Panc1 (cell line): Measurements from ENCODE around the gene SLC4A8. TPM values are rescaled to one million over a fixed set of nuclear protein-coding genes. Genes with fewer than 3 reads are reported as not detected.

Source experiments
- ATAC-seq: fragments of 200-7000 bp; cut with Tn5 transposase; 2 replicates; pipeline ENCODE4 v1.9.1; 2020; ENCODE audit warnings: mild to moderate bottlenecking, moderate library complexity
- BruUV-seq: library from RNA; stranded (reverse); fragments of 400-500 nt; replicated peaks from 2 replicates; lab custom pipeline; 2021; lab: Mats Ljungman, UMichigan
- CTCF ChIA-PET: fragments of 300-600 bp; sonication (Branson Sonifier 250); formaldehyde crosslinking; loops from one replicate; lab custom pipeline; 2022; ENCODE audit warnings: antibody characterized with exemption; lab: Charles Lee
- POLR2A ChIA-PET: fragments of 300-600 bp; sonication (Branson Sonifier 250); formaldehyde crosslinking; loops from one replicate; lab custom pipeline; 2022; ENCODE audit warnings: antibody characterized with exemption; lab: Charles Lee
- DNase-seq: peaks from one replicate; pipeline ENCODE4 v3.0.0-alpha.2; 2010; ENCODE audit warnings: low read depth, low spot score
- H3K27ac ChIP-seq: 2 replicates; pipeline ENCODE4 v1.5.1; 2011; ENCODE audit warnings: mild to moderate bottlenecking, low read length, inconsistent platforms
- H3K27me3 ChIP-seq: fragments of 200-500 bp; sonication (Bioruptor generic); 2 replicates; pipeline ENCODE4 v1.6.0; 2014; ENCODE audit warnings: low read length, inconsistent platforms; ENCODE audit not compliant: control insufficient read depth, insufficient read depth
- H3K36me3 ChIP-seq: fragments of 200-500 bp; sonication (Bioruptor generic); 2 replicates; pipeline ENCODE4 v1.5.1; 2014; ENCODE audit warnings: inconsistent platforms, mild to moderate bottlenecking, low read length, moderate library complexity; ENCODE audit not compliant: control insufficient read depth, insufficient read depth
- H3K4me1 ChIP-seq: 2 replicates; pipeline ENCODE4 v1.5.1; 2011; ENCODE audit warnings: inconsistent platforms, mild to moderate bottlenecking, low read length, moderate library complexity; ENCODE audit not compliant: control insufficient read depth, insufficient read depth
- H3K4me3 ChIP-seq, 2 experiments: 2 replicates each; pipeline ENCODE4 v1.5.1; 2011 to 2012; ENCODE audit warnings: low read depth in 2 of 2, low read length in 2 of 2, mild to moderate bottlenecking in 2 of 2, inconsistent platforms in 1 of 2, moderate library complexity in 1 of 2
- H3K9me3 ChIP-seq: fragments of 200-500 bp; sonication (Bioruptor generic); 2 replicates; pipeline ENCODE4 v1.5.1; 2014; ENCODE audit warnings: low read depth, mild to moderate bottlenecking, inconsistent platforms, low read length, moderate library complexity; ENCODE audit not compliant: control insufficient read depth, insufficient read depth
- CTCF ChIP-seq: fragments of 450-650 bp; IDR thresholded peaks from 2 replicates; pipeline ENCODE4 v1.5.1; 2017; ENCODE audit warnings: mild to moderate bottlenecking
- POLR2AphosphoS5 ChIP-seq: IDR thresholded peaks from 2 replicates; pipeline ENCODE4 v1.6.1; 2012; ENCODE audit warnings: mild to moderate bottlenecking, low read depth, low read length, moderate library complexity
- REST ChIP-seq, 2 experiments: IDR thresholded peaks; 2 replicates each; pipeline ENCODE4 v1.6.1; 2011 to 2012; ENCODE audit warnings: low read depth in 2 of 2, control low read depth in 1 of 2, low read length in 1 of 2, mild to moderate bottlenecking in 1 of 2, moderate library complexity in 1 of 2; ENCODE audit not compliant: insufficient read depth in 1 of 2
- SIN3A ChIP-seq: IDR thresholded peaks from 2 replicates; pipeline ENCODE4 v1.6.1; 2012; ENCODE audit warnings: low read depth, mild to moderate bottlenecking, low read length, moderate library complexity, borderline replicate concordance; ENCODE audit not compliant: insufficient read depth
- TCF7L2 ChIP-seq: IDR thresholded peaks from 2 replicates; pipeline ENCODE4 v1.6.1; 2011; ENCODE audit warnings: mild to moderate bottlenecking, low read depth, low read length, inconsistent platforms
- in situ Hi-C: cut with HindIII; loops from 2 replicates; pipeline ENCODE4 v1.10.0; 2016; ENCODE audit warnings: low sequenced_read_pairs, low pct_unique_long_range_greater_than_20kb
- intact Hi-C: fragments of 100-400 bp; cut with micrococcal nuclease; formaldehyde crosslinking; loops from one replicate; pipeline ENCODE4 v1.10.0; 2022; ENCODE audit not compliant: unreplicated experiment
- total RNA-seq: library from RNA; stranded (reverse); gene quantifications from one replicate; pipeline ENCODE4 v1.2.1, GENCODE V29; 2021; ENCODE audit not compliant: unreplicated experiment

The SLC4A8 gene
- total RNA-seq, 1 experiment from 2014 or later, result 18.8 TPM

- Histone ChIP-seq H3K27ac (no peak overlapping the region), H3K4me1 (no peaks in the 10 kb centered on the region), H3K36me3 (no peaks in the 10 kb centered on the region), H3K4me3 (no peak overlapping the region), H3K27me3 (peaks cover 4% of the 10 kb centered on the region; the same call in 1 of the 2 replicates), H3K9me3 (no peaks in the 10 kb centered on the region)
- intact Hi-C loops, result no loop called here
- ATAC-seq (no peak), DNase-seq (no peak)
- ChIA-PET POLR2A (interaction anchor here (0.7 kb wide), 1 partner anchor 11 kb away, joined by 6 read pairs; no protein-coding TSS in a partner anchor), CTCF (interaction anchor here (0.7 to 0.8 kb wide), 2 partner anchors 377 to 526 kb away, joined by 7 read pairs; no protein-coding TSS in a partner anchor)
- no TSS peak for BruUV-seq
- TF ChIP-seq SIN3A (no peak), CTCF (no peak), TCF7L2 (no peak), REST (IDR thresholded peaks at IDR 0.05; ENCODE audit: insufficient read depth in 1 of 2, low read depth in 2 of 2, low read length in 1 of 2) (no peak), POLR2AphosphoS5 (no peak)
- in situ Hi-C loops, result no loop called here
These were observed 24.7 kb upstream of the SLC4A8 start for GRCh38 chr12:51399891-51400290.

- ATAC-seq (no peak), DNase-seq (no peak)
- TF ChIP-seq REST (IDR thresholded peaks at IDR 0.05; ENCODE audit: insufficient read depth in 1 of 2, low read depth in 2 of 2, low read length in 1 of 2) (no peak), POLR2AphosphoS5 (no peak), SIN3A (no peak), CTCF (no peak), TCF7L2 (no peak)
- ChIA-PET CTCF (no interaction called here), POLR2A (no interaction called here)
- H3K27me3 ChIP-seq, result peaks cover 4% of the 10 kb centered on the region; the same call in 1 of the 2 replicates
- no TSS peak for BruUV-seq
- in situ Hi-C loops, result no loop called here
- H3K4me3 ChIP-seq, result no peak overlapping the region
- intact Hi-C loops, result no loop called here
- H3K9me3 ChIP-seq, result no peaks in the 10 kb centered on the region
- no peaks in the 10 kb centered on the region for H3K4me1 ChIP-seq
- H3K36me3 ChIP-seq, result no peaks in the 10 kb centered on the region
- no peak overlapping the region for H3K27ac ChIP-seq
These were observed 23.6 kb upstream of the SLC4A8 start for GRCh38 chr12:51401020-51401419.
